GM18511 (cell line): Measurements from ENCODE around the gene DDN.
A peak's percentile ranks its signal among the peaks of the same experiment; 100 is the strongest.

Source experiments
- ATAC-seq: cut with Tn5 transposase; IDR thresholded peaks from one replicate; pipeline ENCODE4 v1.9.1; 2021; ENCODE audit warnings: mild to moderate bottlenecking, moderate library complexity; ENCODE audit not compliant: unreplicated experiment

DDN gene

GRCh38 chr12:48999371-49000131 is at the start of gene DDN:
Gene DDN (minus strand): TSS chr12:48999375. CDS start chr12:48999287, 88 bp downstream.
- peak; percentile 51 for ATAC-seq

GRCh38 chr12:49048953-49049352 is 49.8 kb upstream of the DDN start:
- no peak for ATAC-seq

DNA sequence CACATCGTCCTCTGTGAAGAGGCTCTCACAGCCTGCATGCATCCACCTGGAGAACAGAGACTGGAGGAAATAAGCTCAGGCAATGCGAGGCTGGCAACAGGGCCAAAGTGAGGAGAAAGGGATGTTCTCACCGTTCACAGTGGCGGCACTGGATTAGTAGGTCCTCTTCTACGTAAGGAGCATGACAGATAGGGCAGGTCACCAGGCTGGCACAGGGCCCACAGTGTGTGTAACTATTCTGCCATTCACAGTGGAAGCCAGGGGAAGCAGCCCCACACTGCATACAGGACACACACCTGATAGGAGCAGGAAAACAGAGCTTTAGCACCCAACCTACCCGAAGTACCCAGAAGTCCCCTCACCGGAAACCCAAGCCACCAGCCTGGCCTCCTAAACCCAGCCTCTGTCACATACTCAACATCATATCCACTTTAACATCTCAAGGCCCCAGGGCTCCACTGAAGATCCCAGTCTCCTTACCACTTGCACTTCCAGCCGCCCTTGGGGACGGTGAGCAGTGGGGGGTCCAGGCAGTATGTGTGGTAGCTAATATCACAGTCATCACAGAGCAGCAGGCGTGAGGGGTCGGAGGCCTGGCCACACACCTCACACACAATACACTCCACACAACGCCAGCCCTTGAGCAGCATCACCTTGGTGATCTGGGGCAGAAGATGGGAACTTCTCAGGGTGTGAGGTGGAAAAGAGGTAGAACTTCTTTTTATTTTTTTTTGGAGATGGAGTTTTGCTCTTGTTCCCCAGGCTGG is 47.1 kb upstream of the DDN start:
- ATAC-seq, result no peak

DNA sequence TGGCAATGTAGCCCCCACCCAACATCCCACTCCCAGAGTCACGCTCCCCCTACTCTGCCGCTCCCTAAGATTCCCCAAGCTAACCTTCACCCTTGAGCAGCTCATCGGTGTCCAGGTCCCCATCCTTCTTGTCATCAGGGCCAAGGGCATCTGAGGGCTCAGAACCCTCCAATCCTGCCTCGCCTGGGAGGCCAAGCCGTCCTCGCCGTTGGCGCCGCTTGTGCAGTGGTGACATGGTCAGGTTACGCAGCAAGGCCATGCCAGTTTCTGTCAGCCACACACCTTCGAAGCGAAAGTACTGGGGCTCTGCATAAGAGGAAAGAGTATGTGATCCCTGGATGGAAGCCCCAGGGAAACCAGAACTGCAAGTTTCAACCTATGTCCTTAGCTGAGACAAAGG is 45.5 kb upstream of the DDN start:
- ATAC-seq, result no peak

DNA sequence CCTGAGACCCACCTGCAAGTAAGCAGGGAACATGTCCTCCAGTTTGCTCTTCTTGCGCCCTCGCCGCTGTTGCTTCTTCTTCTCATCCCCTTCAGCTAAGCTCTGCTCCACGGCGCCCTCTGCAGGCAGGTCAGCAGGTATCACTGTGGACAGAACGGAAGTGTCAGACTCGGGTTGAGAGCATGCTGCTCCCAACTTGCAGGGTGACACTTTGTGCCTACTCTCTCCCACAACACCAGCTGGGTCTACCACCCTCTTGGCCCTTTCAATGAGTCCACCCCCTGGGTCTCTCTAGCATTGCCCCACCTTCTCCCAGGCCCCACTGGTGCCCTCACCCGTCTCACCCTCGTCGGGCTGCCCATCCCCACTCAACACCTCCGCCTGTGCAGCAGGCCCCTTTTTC is 44.7 kb upstream of the DDN start:
- no peak for ATAC-seq

GRCh38 chr12:49043241-49043640 is 44.1 kb upstream of the DDN start:
- no peak for ATAC-seq

DNA sequence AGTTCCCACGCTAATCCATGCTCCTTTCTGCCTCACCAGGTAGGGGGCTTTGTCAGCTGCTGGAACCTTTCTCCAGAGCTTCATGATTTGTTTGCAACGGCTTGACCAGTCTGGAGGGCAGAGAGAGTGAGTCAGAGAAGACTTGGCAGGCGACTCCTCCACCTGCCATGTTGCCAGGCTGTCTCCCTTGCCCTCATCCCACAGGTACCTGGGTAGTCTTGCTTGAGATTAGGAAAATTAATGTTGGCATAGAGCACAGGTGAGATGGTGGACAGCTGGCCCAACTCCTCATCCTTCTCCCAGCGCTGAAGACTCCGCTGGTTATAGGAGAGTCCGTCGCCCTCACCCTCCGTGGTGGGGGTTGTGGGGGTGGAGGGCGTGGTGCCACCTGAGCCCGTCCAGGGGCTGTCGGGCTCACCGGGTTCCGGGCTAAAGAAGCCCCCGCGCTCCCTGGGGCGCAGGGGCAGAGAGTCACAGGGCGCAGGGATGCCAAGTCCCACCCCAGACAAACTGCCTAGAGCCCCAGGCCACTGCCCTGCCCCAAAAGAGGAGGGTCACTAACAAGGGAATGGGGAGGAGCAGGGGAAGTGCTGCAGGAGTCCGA is 42.8 kb upstream of the DDN start:
- no peak for ATAC-seq

DNA sequence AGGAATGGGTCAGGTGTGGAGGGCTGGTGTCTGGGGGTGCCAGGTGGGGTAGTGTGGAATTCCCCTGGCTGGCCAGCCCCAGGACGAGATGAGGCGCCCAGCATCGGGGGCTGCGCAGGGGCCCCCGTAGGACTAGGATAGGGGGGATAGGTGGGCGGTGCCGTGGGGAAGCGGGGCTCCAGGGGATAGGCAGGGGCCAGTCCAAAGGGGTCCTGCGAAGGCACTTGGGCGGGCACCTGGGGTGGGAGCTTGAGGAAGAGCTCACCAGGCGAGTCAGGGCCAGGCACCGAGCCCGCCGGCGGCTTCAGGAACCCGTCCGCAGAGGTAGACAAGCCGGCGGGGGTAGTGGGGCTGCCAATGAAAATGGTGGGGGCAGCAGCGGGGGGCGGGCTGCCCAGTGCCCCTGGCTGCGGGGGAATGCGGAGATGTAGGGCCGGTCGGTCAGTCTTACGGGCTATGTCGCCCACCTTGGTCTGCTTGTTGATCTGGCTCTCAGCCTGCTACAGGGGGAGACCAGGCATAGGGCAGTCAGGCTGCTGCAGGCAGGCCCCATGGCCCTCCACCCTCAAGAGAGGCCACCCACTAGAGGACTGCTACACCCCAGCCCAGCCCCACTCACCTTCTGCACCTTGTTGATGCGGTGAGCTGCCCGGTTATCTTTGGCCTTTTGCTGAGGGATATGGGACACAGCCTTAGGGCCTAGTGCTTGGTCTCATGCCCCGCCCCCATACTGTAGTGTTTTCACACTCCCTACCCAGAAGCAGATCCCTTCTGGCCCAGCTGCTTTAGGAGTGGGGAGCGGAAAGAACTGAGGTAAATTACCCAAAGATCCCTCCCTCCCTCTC is 42.1 kb upstream of the DDN start:
- no peak for ATAC-seq

- no peak for ATAC-seq
Observed at GRCh38 chr12:49040364-49040855, 41.2 kb upstream of the DDN start.

DNA sequence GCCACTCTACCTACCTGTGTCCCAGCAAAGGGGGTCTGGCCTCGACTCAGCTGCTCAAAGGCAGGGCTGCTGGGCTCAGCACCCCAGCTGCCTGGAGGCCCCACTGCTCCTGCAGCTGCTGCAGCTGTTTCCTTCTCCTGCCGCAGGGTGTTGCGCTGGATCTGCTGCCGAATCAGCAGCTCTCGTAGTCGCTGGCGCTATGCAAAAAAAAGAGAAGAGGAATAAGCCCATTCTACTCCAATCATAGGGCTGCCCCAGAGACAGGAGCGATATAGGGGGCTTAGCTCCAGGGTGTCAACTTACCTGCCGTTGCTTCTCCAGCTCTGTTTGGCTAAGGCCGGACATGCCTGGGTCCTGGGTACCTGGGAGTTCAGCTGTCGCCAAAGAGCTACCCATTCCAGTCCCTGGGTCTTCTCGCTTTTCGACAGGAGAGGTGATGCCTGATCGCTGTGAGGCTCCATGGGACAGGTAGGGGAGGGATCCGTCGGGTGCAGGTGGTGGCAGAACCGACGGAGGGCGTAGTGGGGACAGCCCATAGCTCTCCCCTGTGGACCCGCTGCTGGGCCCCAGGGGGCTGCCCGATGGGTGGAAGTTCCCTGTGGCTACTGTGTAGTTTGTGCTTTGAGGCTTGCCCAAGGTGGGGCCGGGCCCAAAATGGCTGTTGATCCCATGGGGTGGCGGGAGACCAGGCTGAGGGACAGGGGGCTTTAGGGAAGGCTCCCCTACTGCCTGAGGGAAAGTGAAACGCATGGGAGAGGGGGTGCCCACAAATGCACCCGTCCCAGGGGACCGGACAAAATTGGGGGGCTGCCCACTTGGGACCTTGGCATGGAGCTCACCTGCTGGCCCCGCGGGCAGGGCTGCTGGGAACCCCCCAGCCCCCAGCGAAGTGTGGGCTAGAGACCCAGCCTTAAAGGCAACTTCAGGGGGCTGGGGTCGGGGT is 40.5 kb upstream of the DDN start:
- no peak for ATAC-seq

DNA sequence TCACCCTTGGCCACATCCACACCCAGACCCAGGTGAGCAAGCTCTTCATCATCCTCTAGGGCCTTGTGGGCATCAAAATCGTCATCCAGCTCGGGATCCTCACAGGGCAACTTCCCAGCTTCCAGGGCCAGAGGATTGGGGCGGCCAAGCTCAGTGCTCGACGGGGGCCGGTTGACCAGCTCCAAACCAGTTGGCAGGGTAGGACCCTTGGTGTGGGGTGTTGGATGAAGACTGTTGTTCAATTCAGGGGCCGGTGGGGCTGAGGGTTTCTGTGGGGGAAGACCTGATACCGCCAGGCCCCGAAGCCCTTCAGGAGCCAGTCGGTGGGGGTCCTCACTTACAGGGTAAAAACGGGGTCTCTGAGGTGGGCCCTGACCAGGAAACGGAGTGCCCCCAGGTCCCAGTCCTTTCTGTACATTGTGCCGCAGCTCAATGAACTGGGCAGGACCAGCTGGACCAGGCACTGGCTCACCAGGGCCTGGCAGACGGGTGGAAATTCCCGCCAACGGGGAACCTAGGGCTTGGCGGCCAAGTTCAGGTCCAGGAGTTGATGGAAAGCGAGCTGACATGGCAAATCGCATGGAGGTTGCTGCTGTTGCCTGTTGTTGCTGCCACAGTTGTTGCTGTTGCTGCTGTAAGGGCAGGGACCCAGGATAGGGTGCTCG is 39.2 kb upstream of the DDN start:
- ATAC-seq, result no peak

DNA sequence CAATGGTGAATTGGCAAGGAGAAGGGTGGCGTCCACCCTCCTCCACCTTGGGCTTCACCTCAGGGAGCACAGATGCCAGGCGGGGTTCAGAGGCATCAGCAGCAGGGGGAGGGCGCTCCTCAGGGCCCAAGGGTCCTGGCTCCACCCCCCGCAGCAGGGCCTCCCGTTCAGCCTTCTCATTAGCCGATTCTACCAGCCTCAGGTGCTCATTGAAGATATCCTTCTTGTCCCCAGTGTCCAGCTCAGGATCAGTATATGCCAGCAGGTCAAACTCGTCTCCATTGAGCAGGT is 38.7 kb upstream of the DDN start:
- no peak for ATAC-seq

DNA sequence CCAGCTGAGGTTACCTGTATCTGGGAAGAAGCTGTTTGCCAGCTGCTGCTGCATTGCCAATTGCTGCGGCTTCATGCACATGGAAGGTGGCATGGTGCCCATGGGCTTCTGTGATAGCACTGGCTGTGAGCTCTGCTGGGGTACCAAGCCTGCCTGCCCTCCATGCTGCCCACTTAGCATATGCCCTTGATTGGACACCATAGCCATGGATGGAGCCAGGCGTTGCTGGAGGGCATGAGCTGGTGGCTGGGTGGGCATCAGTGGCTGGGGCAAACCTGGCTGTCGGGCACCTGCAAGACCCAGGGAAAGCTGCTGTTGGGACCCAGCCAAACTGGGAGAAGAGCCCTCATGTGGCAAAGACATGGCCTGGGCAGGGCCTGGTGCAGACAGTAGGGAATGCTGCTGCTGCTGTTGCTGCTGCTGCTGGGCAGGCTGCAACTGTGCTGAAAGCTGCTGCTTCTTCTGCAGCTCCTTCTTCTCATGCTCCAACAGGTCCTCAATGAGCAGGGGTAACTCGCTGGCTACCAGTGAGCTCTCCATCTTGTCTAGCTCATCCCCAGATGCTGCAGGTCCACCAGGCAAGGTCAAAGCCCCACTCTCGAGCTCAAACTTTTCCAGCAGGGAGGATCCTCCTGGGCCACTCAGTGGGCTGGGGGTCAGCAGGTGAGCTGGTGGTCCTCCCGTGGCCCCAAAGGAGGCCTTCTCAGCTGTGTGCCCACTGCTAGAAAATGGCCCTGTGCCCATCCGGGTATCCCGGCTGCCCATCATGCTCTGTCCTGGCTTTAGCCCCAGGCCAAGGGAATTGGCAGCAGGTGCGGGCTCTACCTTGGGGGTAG is 38.2 kb upstream of the DDN start:
- no peak for ATAC-seq

DNA sequence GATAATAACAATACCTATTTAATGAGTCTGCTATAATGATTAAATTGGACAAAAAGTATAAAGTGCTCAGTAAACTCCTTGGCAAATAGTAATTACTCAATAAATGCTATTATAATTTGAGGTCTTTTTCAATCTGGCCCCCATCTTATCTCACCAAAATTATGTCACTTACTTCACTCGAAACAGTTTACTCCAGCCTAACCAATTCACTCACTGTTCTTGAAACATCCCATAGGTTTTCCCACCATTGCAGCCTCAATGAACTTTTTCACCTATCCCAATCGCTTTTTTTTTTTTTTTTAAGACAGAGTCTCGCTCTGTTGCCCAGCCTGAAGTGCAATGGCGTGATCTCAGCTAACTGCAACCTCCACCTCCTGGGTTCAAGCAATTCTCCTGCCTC is 36.9 kb upstream of the DDN start:
- ATAC-seq, result no peak

DNA sequence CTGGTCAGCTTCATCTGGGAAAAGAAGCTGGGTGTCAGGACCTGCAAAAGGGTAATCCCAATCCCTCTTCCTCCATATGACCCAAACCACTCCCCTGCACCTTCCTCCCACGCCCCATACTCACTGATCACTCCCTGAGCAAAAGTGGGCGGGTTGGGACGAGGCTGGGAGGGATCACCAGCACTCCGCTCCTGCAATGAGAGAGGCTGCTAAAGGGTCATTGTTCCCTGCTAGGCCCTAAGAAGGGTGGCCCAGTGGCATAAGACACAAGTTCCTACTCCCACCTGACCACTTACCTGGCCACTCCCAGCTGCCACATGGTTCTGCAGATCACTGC is 35.1 kb upstream of the DDN start:
- no peak for ATAC-seq

GRCh38 chr12:49033611-49034285 is 34.6 kb upstream of the DDN start:
- no peak for ATAC-seq

GRCh38 chr12:49032679-49033447 is 33.7 kb upstream of the DDN start:
- no peak for ATAC-seq
